Fibroblast of lung (primary cell): ENCODE data around the gene TBC1D14. TPM values are rescaled to one million over a fixed set of nuclear protein-coding genes. Genes with fewer than 3 reads are reported as not detected.

Experiments used
- DNase-seq, 2 donors: peaks; one replicate each; pipeline versions ENCODE4 v3.0.0 to v3.0.0-alpha.2; 2010; ENCODE audit warnings: low read depth in 2 of 2
- H2AFZ ChIP-seq: 2 replicates; pipeline ENCODE4 v1.5.1; 2012; ENCODE audit warnings: low read length, control low read depth, inconsistent platforms
- H3K27ac ChIP-seq: 2 replicates; pipeline ENCODE4 v1.5.1; 2011; ENCODE audit warnings: low read length, control low read depth; ENCODE audit not compliant: insufficient read depth
- H3K27me3 ChIP-seq: 2 replicates; pipeline ENCODE4 v1.5.1; 2011; ENCODE audit warnings: mild to moderate bottlenecking, low read length; ENCODE audit not compliant: control insufficient read depth, insufficient read depth
- H3K36me3 ChIP-seq: 2 replicates; pipeline ENCODE4 v1.5.1; 2011; ENCODE audit warnings: low read length; ENCODE audit not compliant: control insufficient read depth, insufficient read depth
- H3K4me1 ChIP-seq: 2 replicates; pipeline ENCODE4 v1.5.1; 2011; ENCODE audit warnings: low read length; ENCODE audit not compliant: control insufficient read depth, insufficient read depth; ENCODE audit errors: extremely low read depth
- H3K4me2 ChIP-seq: 2 replicates; pipeline ENCODE4 v1.5.1; 2011; ENCODE audit warnings: low read length, control low read depth; ENCODE audit not compliant: insufficient read depth; ENCODE audit errors: extremely low read depth
- H3K4me3 ChIP-seq, 4 experiments: fragments of 200-600 bp in 1 of 4; sonication (generic) in 1 of 4; replicated peaks in 1 of 4; 2 replicates each; pipeline ENCODE4 v1.5.1; 2011 to 2016; ENCODE audit warnings: low read length in 4 of 4, low read depth in 3 of 4, mild to moderate bottlenecking in 3 of 4, control low read depth in 2 of 4, inconsistent platforms in 1 of 4, mixed read lengths in 1 of 4; ENCODE audit not compliant: insufficient read depth in 1 of 4; ENCODE audit errors: control extremely low read depth in 1 of 4
- H3K79me2 ChIP-seq: 2 replicates; pipeline ENCODE4 v1.5.1; 2012; ENCODE audit warnings: mild to moderate bottlenecking, low read length, inconsistent platforms; ENCODE audit not compliant: control insufficient read depth, insufficient read depth
- H3K9ac ChIP-seq: 2 replicates; pipeline ENCODE4 v1.5.1; 2011; ENCODE audit warnings: mild to moderate bottlenecking, low read length, control low read depth; ENCODE audit not compliant: insufficient read depth
- H3K9me3 ChIP-seq: 2 replicates; pipeline ENCODE4 v1.5.1; 2012; ENCODE audit warnings: low read depth, low read length; ENCODE audit not compliant: control insufficient read depth, insufficient read depth
- H4K20me1 ChIP-seq: 2 replicates; pipeline ENCODE4 v1.5.1; 2011; ENCODE audit warnings: low read length; ENCODE audit not compliant: control insufficient read depth, insufficient read depth; ENCODE audit errors: extremely low read depth
- EZH2 ChIP-seq: IDR thresholded peaks from 2 replicates; pipeline ENCODE4 v1.5.1; 2012; ENCODE audit warnings: low read length, control low read depth, mild to moderate bottlenecking; ENCODE audit errors: missing control alignments
- polyA plus RNA-seq, 2 donors: library from polyadenylated mRNA; depleted of rRNA in 1 of 2; stranded (reverse) in 1 of 2; unstranded in 1 of 2; fragments of >200 nt; gene quantifications; 2 replicates each; pipeline ENCODE4 v1.2.1, GENCODE V29; 2011 to 2012; ENCODE audit warnings: missing spikeins in 1 of 2
- total RNA-seq: library from RNA; depleted of rRNA; stranded (reverse); fragments of >200 nt; gene quantifications from 2 replicates; pipeline ENCODE4 v1.2.1, GENCODE V29; 2014
- TF ChIP-seq, protein P1 (sequence below), 2 donors: IDR thresholded peaks in 1 of 2; conservative IDR thresholded peaks in 1 of 2; 1 replicate in 1 of 2; 2 replicates in 1 of 2; pipeline ENCODE4 v1.5.1; 2011 to 2012; ENCODE audit warnings: low read length in 2 of 2, control low read depth in 1 of 2, inconsistent platforms in 1 of 2, low read depth in 1 of 2, mild to moderate bottlenecking in 1 of 2

Gene TBC1D14
- total and polyA plus RNA-seq, 2 donors (not counting 1 experiment from before 2014, with no cell fraction given), result 26.9 to 37.7 TPM

DNA sequence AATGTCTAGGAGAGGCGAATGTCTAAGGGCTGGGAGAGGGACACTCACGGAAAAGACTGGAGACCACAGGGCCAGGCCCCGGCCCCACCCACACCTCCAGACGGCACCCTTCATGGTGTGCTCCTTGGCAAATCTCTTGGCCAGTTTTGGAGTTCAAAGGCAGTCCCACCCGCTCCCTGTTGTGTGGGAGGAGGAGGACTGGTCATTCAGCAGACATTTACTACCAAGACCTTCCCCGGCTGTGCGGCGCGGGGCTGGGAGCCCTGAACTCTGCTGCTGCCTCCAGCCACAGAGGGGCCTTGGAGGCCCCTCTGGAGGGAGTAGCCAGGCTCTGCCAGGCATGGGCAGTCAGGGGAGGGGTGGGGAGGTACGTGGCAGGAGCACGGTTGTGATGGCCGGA is 8.7 kb upstream of the TBC1D14 start:
- Histone ChIP-seq H3K79me2 (no peaks in the 10 kb centered on the region), H3K36me3 (no peaks in the 10 kb centered on the region), H3K4me3 (no peak overlapping the region), H3K4me2 (no peak overlapping the region), H3K9me3 (no peaks in the 10 kb centered on the region), H2AFZ (no peak overlapping the region), H3K4me1 (no peaks in the 10 kb centered on the region), H3K9ac (no peak overlapping the region), H3K27me3 (no peaks in the 10 kb centered on the region), H3K27ac (no peak overlapping the region), H4K20me1 (no peaks in the 10 kb centered on the region)
- no peak for TF ChIP-seq EZH2
- TF ChIP-seq, protein P1, sequence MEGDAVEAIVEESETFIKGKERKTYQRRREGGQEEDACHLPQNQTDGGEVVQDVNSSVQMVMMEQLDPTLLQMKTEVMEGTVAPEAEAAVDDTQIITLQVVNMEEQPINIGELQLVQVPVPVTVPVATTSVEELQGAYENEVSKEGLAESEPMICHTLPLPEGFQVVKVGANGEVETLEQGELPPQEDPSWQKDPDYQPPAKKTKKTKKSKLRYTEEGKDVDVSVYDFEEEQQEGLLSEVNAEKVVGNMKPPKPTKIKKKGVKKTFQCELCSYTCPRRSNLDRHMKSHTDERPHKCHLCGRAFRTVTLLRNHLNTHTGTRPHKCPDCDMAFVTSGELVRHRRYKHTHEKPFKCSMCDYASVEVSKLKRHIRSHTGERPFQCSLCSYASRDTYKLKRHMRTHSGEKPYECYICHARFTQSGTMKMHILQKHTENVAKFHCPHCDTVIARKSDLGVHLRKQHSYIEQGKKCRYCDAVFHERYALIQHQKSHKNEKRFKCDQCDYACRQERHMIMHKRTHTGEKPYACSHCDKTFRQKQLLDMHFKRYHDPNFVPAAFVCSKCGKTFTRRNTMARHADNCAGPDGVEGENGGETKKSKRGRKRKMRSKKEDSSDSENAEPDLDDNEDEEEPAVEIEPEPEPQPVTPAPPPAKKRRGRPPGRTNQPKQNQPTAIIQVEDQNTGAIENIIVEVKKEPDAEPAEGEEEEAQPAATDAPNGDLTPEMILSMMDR (conservative IDR thresholded peaks at IDR 0.05 in 1 of 2, IDR thresholded peaks at IDR 0.05 in 1 of 2; ENCODE audit: low read depth in 1 of 2, low read length in 2 of 2), result no peak
- no peak for DNase-seq

GRCh38 chr4:6901669-6902317 is 7.8 kb upstream of the TBC1D14 start:
- H3K27ac ChIP-seq, result no peak overlapping the region
- H3K4me3 ChIP-seq, result no peak overlapping the region
- no peaks in the 10 kb centered on the region for H3K36me3 ChIP-seq
- H3K9ac ChIP-seq, result no peak overlapping the region
- H3K4me1 ChIP-seq, result no peaks in the 10 kb centered on the region
- no peaks in the 10 kb centered on the region for H3K9me3 ChIP-seq
- TF ChIP-seq, protein P1 (conservative IDR thresholded peaks at IDR 0.05 in 1 of 2, IDR thresholded peaks at IDR 0.05 in 1 of 2; ENCODE audit: low read depth in 1 of 2, low read length in 2 of 2), result no peak
- no peak for TF ChIP-seq EZH2
- H3K27me3 ChIP-seq, result peaks cover 2% of the 10 kb centered on the region
- H3K4me2 ChIP-seq, result no peak overlapping the region
- DNase-seq, result no peak
- no peaks in the 10 kb centered on the region for H4K20me1 ChIP-seq
- H2AFZ ChIP-seq, result no peak overlapping the region
- no peaks in the 10 kb centered on the region for H3K79me2 ChIP-seq

- Histone ChIP-seq H3K4me3 (no peak overlapping the region), H3K9me3 (no peaks in the 10 kb centered on the region), H3K36me3 (no peaks in the 10 kb centered on the region), H3K9ac (no peak overlapping the region), H3K4me2 (no peak overlapping the region), H3K27ac (no peak overlapping the region), H3K4me1 (no peaks in the 10 kb centered on the region), H3K79me2 (no peaks in the 10 kb centered on the region), H3K27me3 (peaks cover 2% of the 10 kb centered on the region), H4K20me1 (no peaks in the 10 kb centered on the region), H2AFZ (no peak overlapping the region)
- DNase-seq, result no peak
- TF ChIP-seq EZH2, result no peak
- TF ChIP-seq, protein P1 (conservative IDR thresholded peaks at IDR 0.05 in 1 of 2, IDR thresholded peaks at IDR 0.05 in 1 of 2; ENCODE audit: low read depth in 1 of 2, low read length in 2 of 2), result no peak
Measured at GRCh38 chr4:6902318-6903042, 7.1 kb upstream of the TBC1D14 start.
